ENCODE data around the gene GALNT18. TPM values are rescaled to one million over a fixed set of nuclear protein-coding genes. Genes with fewer than 3 reads are reported as not detected.

GALNT18 gene
- total RNA-seq, 8 experiments from 2014 or later = 5.3 to 13.2 (median 8.2) TPM

GRCh38 chr11:11567936-11568650 lies 53.7 kb downstream of the GALNT18 start:
- Histone ChIP-seq H3K4me1 (replicated peaks in 1 of 2) (no peaks in the 10 kb centered on the region), H3K27ac (no peak overlapping the region), H3K4me3 (no peak overlapping the region)
- in situ Hi-C loops (cut with MboI; ENCODE audit: low pct_unique_long_range_greater_than_20kb in 2 of 9, low sequenced_read_pairs in 9 of 9, unreplicated experiment in 9 of 9) = no loop called here
- peak in 2 of 8 experiments; percentile 14 to 18 for ATAC-seq (replicated peaks in 6 of 8)
- WGBS, 10 experiments = 0 to 100% (median 67%) methylated on average over 1 to 4 of the region's 7 CpGs; no CpG with 5 or more reads in 1 of the 10 experiments

DNA sequence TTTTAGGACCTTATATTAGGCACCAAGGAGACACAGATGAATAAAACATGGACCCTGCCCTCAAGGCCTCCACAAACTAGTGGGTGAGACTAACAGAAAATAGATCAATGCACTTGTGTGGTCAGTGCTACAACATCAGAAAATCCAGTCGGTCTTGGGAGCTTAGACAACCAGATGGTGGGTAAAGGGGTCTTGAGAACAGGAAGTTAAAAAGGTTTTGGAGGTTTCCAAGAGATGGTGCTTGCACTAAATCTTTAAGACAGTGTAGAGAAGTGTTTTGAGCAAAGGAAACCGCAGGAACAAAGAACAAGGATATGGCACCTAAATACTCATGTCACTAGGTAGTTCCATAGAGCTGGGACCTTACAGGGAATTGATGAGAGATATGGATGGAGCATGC lies 56.2 kb downstream of the GALNT18 start:
- Histone ChIP-seq H3K4me3 (no peak overlapping the region), H3K4me1 (replicated peaks in 1 of 2) (no peaks in the 10 kb centered on the region), H3K27ac (no peak overlapping the region)
- ATAC-seq (replicated peaks in 6 of 8) = no peak
- in situ Hi-C loops (cut with MboI; ENCODE audit: low pct_unique_long_range_greater_than_20kb in 2 of 9, low sequenced_read_pairs in 9 of 9, unreplicated experiment in 9 of 9) = no loop called here
- 15 to 100% (median 96%) methylated on average over 1 to 2 of the region's 2 CpGs; no CpG with 5 or more reads in 2 of the 10 experiments for WGBS, 10 experiments

DNA sequence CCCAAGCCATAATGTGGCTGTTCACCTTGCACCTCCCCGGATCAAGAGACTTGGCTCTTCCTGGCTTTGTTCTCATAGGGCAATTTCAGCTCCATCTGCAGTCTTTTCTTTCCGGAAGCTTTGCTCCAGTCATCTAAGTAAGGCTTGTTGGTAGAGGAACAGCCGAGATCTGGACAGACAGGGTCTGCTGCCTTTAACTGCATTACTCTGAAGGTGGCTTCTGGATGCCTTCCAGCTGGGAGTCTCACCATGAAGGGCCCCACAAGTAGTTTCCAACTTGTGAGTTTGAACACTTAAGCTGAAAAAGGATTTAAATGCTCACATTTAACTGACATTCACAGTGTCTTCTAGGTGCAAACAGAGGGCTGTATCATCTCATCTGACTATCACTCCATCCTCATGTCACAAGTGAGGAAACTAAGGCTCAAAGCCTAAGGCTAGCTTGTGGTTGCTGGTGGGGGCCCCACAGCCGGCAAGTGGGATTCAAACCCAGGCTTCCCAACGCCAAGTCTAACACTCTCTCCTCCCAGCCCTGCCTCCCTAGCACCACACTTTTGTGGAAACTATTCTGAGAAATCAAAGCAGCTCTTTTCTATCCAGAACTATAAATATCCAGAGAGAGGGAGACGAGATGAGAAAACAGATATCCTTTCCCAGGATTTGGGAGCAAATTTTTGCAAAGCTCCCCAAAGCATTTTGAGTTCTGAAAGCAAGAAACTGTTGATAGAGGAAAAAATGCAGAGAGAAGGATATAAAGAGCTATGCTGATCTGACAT lies 58.4 kb downstream of the GALNT18 start:
- ATAC-seq (replicated peaks in 6 of 8) = no peak
- H3K4me3 ChIP-seq = no peak overlapping the region
- H3K4me1 ChIP-seq (replicated peaks in 1 of 2) = no peaks in the 10 kb centered on the region
- whole genome bisulfite sequencing, 10 experiments = 30 to 100% (median 82%) methylated on average over 1 to 6 of the region's 6 CpGs; no CpG with 5 or more reads in 1 of the 10 experiments
- H3K27ac ChIP-seq = no peak overlapping the region
- in situ Hi-C loops (cut with MboI; ENCODE audit: low pct_unique_long_range_greater_than_20kb in 2 of 9, low sequenced_read_pairs in 9 of 9, unreplicated experiment in 9 of 9) = no loop called here

GRCh38 chr11:11561991-11562390 lies 59.8 kb downstream of the GALNT18 start:
- H3K4me3 ChIP-seq = no peak overlapping the region
- no peaks in the 10 kb centered on the region for H3K4me1 ChIP-seq (replicated peaks in 1 of 2)
- no peak for ATAC-seq (replicated peaks in 6 of 8)
- H3K27ac ChIP-seq = no peak overlapping the region
- in situ Hi-C loops (cut with MboI; ENCODE audit: low pct_unique_long_range_greater_than_20kb in 2 of 9, low sequenced_read_pairs in 9 of 9, unreplicated experiment in 9 of 9) = no loop called here
- WGBS, 10 experiments = 80 to 100% (median 85%) methylated on average over 1 to 5 of the region's 5 CpGs; no CpG with 5 or more reads in 3 of the 10 experiments

DNA sequence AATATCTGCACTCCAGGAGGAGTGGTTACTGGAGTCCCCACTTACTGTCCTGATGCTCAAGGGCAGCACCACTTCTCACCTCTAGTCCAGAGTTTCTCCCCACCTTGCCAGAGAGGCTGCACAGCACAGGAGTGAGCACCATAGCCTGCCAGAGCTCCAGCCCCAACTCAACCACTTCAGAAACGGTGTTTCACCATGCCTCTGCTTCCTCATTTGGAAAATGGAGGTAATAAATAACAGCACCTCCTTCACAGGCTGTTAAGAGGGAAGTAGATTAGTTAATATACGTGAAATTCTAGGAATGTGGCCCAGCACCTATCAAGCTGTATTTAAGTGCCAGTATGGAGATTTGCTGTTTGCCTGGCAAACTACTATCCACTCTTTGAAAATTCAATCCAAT lies 63.0 kb downstream of the GALNT18 start:
- WGBS, 10 experiments = 0 to 86% (median 50%) methylated on average over 1 to 2 of the region's 2 CpGs; no CpG with 5 or more reads in 5 of the 10 experiments
- peak in 2 of 8 experiments; percentile 12 to 29 for ATAC-seq (replicated peaks in 6 of 8)
- in situ Hi-C loops (cut with MboI; ENCODE audit: low pct_unique_long_range_greater_than_20kb in 2 of 9, low sequenced_read_pairs in 9 of 9, unreplicated experiment in 9 of 9) = no loop called here
- no peak overlapping the region for H3K4me3 ChIP-seq
- H3K4me1 ChIP-seq (replicated peaks in 1 of 2) = no peaks in the 10 kb centered on the region
- no peak overlapping the region for H3K27ac ChIP-seq

GRCh38 chr11:11558396-11558795 lies 63.4 kb downstream of the GALNT18 start:
- 28 to 100% (median 100%) methylated on average over 1 to 2 of the region's 3 CpGs; no CpG with 5 or more reads in 7 of the 10 experiments for WGBS, 10 experiments
- Histone ChIP-seq H3K4me1 (replicated peaks in 1 of 2) (no peaks in the 10 kb centered on the region), H3K4me3 (no peak overlapping the region), H3K27ac (no peak overlapping the region)
- in situ Hi-C loops (cut with MboI; ENCODE audit: low pct_unique_long_range_greater_than_20kb in 2 of 9, low sequenced_read_pairs in 9 of 9, unreplicated experiment in 9 of 9) = no loop called here
- peak in 3 of 8 experiments; percentile 89 to 96 (median 91) for ATAC-seq (replicated peaks in 6 of 8)

- in situ Hi-C loops (cut with MboI; ENCODE audit: low pct_unique_long_range_greater_than_20kb in 2 of 9, low sequenced_read_pairs in 9 of 9, unreplicated experiment in 9 of 9) = no loop called here
- WGBS, 10 experiments = 0 to 100% (median 66%) methylated on average over 1 to 6 of the region's 6 CpGs; no CpG with 5 or more reads in 4 of the 10 experiments
- no peak overlapping the region for H3K27ac ChIP-seq
- ATAC-seq (replicated peaks in 6 of 8) = peak in 2 of 8 experiments; percentile 30 to 33
- no peak overlapping the region for H3K4me3 ChIP-seq
- H3K4me1 ChIP-seq (replicated peaks in 1 of 2) = no peaks in the 10 kb centered on the region
Measured at GRCh38 chr11:11555208-11555607, 66.6 kb downstream of the GALNT18 start.

DNA sequence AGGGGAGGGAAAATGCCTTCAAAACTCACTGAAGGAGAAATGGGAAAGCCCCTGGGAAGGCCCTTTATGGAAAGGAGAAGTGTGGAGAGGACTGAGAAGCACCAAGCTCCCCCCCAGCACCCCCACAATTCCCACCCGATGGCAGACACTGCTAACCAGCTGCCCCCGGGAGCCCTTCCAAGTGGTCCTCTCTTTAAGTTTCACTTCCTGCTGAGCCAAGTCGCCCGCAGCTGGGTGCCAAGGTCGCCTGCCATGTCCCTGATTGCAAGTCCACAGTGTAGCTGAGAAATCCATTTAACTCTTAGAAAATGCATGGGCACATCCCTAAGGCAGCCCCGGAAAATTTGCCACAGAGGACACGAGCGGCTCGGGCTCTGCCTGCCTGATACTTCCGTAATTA lies 68.2 kb downstream of the GALNT18 start:
- peaks cover 0 to 2% of the 10 kb centered on the region in 2 donors for H3K4me1 ChIP-seq (replicated peaks in 1 of 2)
- no peak for ATAC-seq (replicated peaks in 6 of 8)
- H3K4me3 ChIP-seq = no peak overlapping the region
- H3K27ac ChIP-seq = no peak overlapping the region
- WGBS, 10 experiments = 79 to 100% (median 86%) methylated on average over 1 to 5 of the region's 10 CpGs; no CpG with 5 or more reads in 4 of the 10 experiments
- in situ Hi-C loops (cut with MboI; ENCODE audit: low pct_unique_long_range_greater_than_20kb in 2 of 9, low sequenced_read_pairs in 9 of 9, unreplicated experiment in 9 of 9) = no loop called here

GRCh38 chr11:11552529-11553087 lies 69.2 kb downstream of the GALNT18 start:
- in situ Hi-C loops (cut with MboI; ENCODE audit: low pct_unique_long_range_greater_than_20kb in 2 of 9, low sequenced_read_pairs in 9 of 9, unreplicated experiment in 9 of 9) = no loop called here

DNA sequence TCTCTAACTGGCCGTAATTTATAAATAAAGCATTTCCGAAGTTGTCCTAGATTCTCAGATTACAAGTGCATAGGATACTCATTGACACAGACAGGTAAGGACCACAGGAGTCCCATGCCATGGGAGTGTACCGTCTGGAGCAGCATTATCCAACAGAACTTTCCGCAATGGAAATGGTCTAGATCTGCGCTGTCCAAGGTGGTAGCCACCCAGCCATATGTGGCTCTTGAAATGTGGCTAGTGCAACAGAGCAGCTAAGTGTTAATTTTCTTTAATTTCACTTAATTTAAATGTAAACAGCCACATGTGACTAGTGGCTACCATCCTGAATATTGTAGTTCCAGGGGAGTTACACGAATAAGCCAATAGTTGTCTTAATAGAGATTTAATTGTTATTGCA lies 71.3 kb downstream of the GALNT18 start:
- no peak for ATAC-seq (replicated peaks in 6 of 8)
- Histone ChIP-seq H3K4me3 (no peak overlapping the region), H3K4me1 (replicated peaks in 1 of 2) (peaks cover 3 to 13% of the 10 kb centered on the region in 2 donors), H3K27ac (no peak overlapping the region)
- in situ Hi-C loops (cut with MboI; ENCODE audit: low pct_unique_long_range_greater_than_20kb in 2 of 9, low sequenced_read_pairs in 9 of 9, unreplicated experiment in 9 of 9) = no loop called here
- 33 to 100% (median 65%) methylated on average over 1 to 5 of the region's 6 CpGs; no CpG with 5 or more reads in 2 of the 10 experiments for WGBS, 10 experiments

More at GRCh38 chr11:11552529-11553087, 69.2 kb downstream of the GALNT18 start:
- Histone ChIP-seq H3K4me1 (replicated peaks in 1 of 2) (peaks cover 0 to 11% of the 10 kb centered on the region in 2 donors), H3K27ac (no peak overlapping the region), H3K4me3 (no peak overlapping the region)
- peak in 3 of 8 experiments; percentile 53 to 73 (median 66) for ATAC-seq (replicated peaks in 6 of 8)

GRCh38 chr11:11545285-11546275 lies 76.2 kb downstream of the GALNT18 start:
- Histone ChIP-seq H3K27ac (no peak overlapping the region), H3K4me3 (no peak overlapping the region), H3K4me1 (replicated peaks in 1 of 2) (peaks cover 5 to 22% of the 10 kb centered on the region in 2 donors)
- 0 to 100% (median 80%) methylated on average over 1 to 3 of the region's 5 CpGs; no CpG with 5 or more reads in 1 of the 10 experiments for WGBS, 10 experiments
- peak in 3 of 8 experiments; percentile 30 to 43 (median 40) for ATAC-seq (replicated peaks in 6 of 8)
- in situ Hi-C loops (cut with MboI; ENCODE audit: low pct_unique_long_range_greater_than_20kb in 2 of 9, low sequenced_read_pairs in 9 of 9, unreplicated experiment in 9 of 9) = no loop called here

DNA sequence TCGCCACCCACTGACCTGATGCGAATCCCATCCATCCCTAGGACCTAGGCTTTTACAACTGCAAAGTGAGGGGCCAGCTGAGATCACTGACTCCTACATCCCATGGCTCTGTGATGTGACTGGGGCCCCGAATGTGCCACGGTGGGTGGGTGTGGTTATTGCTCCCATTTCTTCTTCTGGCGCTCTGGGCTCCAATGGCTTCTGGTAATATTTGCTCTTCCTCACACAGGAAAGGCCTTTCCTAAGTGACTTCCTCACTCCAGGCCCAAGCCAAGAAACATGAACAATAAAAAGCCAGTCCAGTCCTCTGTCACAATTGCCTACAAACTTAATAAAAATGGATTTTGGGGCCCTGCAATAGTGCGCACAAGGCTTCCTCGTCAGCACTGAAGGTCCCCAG lies 78.1 kb downstream of the GALNT18 start:
- Histone ChIP-seq H3K4me1 (replicated peaks in 1 of 2) (peaks cover 5 to 21% of the 10 kb centered on the region in 2 donors), H3K27ac (no peak overlapping the region), H3K4me3 (no peak overlapping the region)
- ATAC-seq (replicated peaks in 6 of 8) = peak in 1 of 8 experiments; percentile 33
- WGBS, 10 experiments = 80 to 100% (median 100%) methylated on average over 1 to 3 of the region's 7 CpGs; no CpG with 5 or more reads in 5 of the 10 experiments
- in situ Hi-C loops (cut with MboI; ENCODE audit: low pct_unique_long_range_greater_than_20kb in 2 of 9, low sequenced_read_pairs in 9 of 9, unreplicated experiment in 9 of 9) = no loop called here
